Renal pelvis (tissue), 4 donors: ENCODE results near the gene KBTBD7. TPM values are rescaled to one million over a fixed set of nuclear protein-coding genes. Genes with fewer than 3 reads are reported as not detected.
"Not testable (repeated sequence)": the region's sequence is repeated elsewhere in the genome, so short reads cannot be mapped to it uniquely, and the experiment has no call there.

Experiments used
- DNase-seq: peaks from one replicate; pipeline ENCODE4 v3.0.0-alpha.2; 2013
- polyA plus RNA-seq, 3 donors: library from polyadenylated mRNA; unstranded; fragments of 120-200 nt; gene quantifications; one replicate each; pipeline ENCODE4 v1.2.1, GENCODE V29; 2013; ENCODE audit not compliant: insufficient read length in 3 of 3

KBTBD7 gene
- polyA plus RNA-seq, 3 donors, result 17.6 to 19.4 (median 19.1) TPM

- peak; percentile 53 for DNase-seq
These were observed 9.4 kb upstream of the KBTBD7 start for GRCh38 chr13:41203810-41204209.

GRCh38 chr13:41200126-41200525, 5.8 kb upstream of the KBTBD7 start:
- DNase-seq, result no peak

GRCh38 chr13:41199526-41199925, 5.2 kb upstream of the KBTBD7 start:
- DNase-seq, result no peak

- DNase-seq, result no peak
These were observed 4.7 kb upstream of the KBTBD7 start for GRCh38 chr13:41199079-41199478.

- DNase-seq, result no peak
These were observed 2.3 kb upstream of the KBTBD7 start for GRCh38 chr13:41196620-41197019.

GRCh38 chr13:41196011-41196410, 1.6 kb upstream of the KBTBD7 start:
- no peak for DNase-seq

- no peak for DNase-seq
These were observed 900 bp downstream of the KBTBD7 start for GRCh38 chr13:41193469-41193868.

- DNase-seq, result no peak
These were observed 5.8 kb downstream of the KBTBD7 start for GRCh38 chr13:41188584-41188983.

- no peak for DNase-seq
These were observed 7.9 kb downstream of the KBTBD7 start for GRCh38 chr13:41186481-41186880.

- DNase-seq, result no peak
These were observed 12.1 kb downstream of the KBTBD7 start for GRCh38 chr13:41182231-41182630.

GRCh38 chr13:41179593-41180250, 14.6 kb downstream of the KBTBD7 start:
- no peak for DNase-seq

- no peak for DNase-seq
These were observed 16.3 kb downstream of the KBTBD7 start for GRCh38 chr13:41178040-41178439.

- no peak for DNase-seq
These were observed 16.8 kb downstream of the KBTBD7 start for GRCh38 chr13:41177616-41178015.

- not testable (repeated sequence) for DNase-seq
These were observed 18.8 kb downstream of the KBTBD7 start for GRCh38 chr13:41175576-41175975.

GRCh38 chr13:41162151-41162550, 32.2 kb downstream of the KBTBD7 start:
- no peak for DNase-seq

- DNase-seq, result no peak
These were observed 35.2 kb downstream of the KBTBD7 start for GRCh38 chr13:41159174-41159573.

GRCh38 chr13:41157048-41157717, 37.2 kb downstream of the KBTBD7 start:
- DNase-seq, result no peak

- no peak for DNase-seq
These were observed 37.7 kb downstream of the KBTBD7 start for GRCh38 chr13:41156620-41157019.

GRCh38 chr13:41154042-41154441, 40.3 kb downstream of the KBTBD7 start:
- DNase-seq, result no peak

GRCh38 chr13:41152005-41152404, 42.4 kb downstream of the KBTBD7 start:
- DNase-seq, result no peak

GRCh38 chr13:41150058-41150457, 44.3 kb downstream of the KBTBD7 start:
- no peak for DNase-seq

GRCh38 chr13:41148419-41149283, 45.7 kb downstream of the KBTBD7 start:
- no peak for DNase-seq
